HG02852 (cell line): Measurements from ENCODE around the gene PAFAH1B1.

Experiments
- ATAC-seq: cut with Tn5 transposase; IDR thresholded peaks from one replicate; pipeline ENCODE4 v1.9.1; 2021; ENCODE audit warnings: mild to moderate bottlenecking, moderate library complexity; ENCODE audit not compliant: unreplicated experiment

The PAFAH1B1 gene

GRCh38 chr17:2701161-2701995 is 107.9 kb downstream of the PAFAH1B1 start:
- no peak for ATAC-seq

- ATAC-seq, result no peak
Observed at GRCh38 chr17:2701996-2702741, 108.7 kb downstream of the PAFAH1B1 start.

- no peak for ATAC-seq
Observed at GRCh38 chr17:2703181-2703580, 109.7 kb downstream of the PAFAH1B1 start.

- ATAC-seq, result no peak
Observed at GRCh38 chr17:2703606-2704005, 110.2 kb downstream of the PAFAH1B1 start.

- no peak for ATAC-seq
Observed at GRCh38 chr17:2704031-2704889, 110.8 kb downstream of the PAFAH1B1 start.

- no peak for ATAC-seq
Observed at GRCh38 chr17:2704890-2705248, 111.4 kb downstream of the PAFAH1B1 start.

- no peak for ATAC-seq
Observed at GRCh38 chr17:2705263-2705662, 111.8 kb downstream of the PAFAH1B1 start.

- ATAC-seq, result no peak
Observed at GRCh38 chr17:2705888-2706795, 112.7 kb downstream of the PAFAH1B1 start.

- no peak for ATAC-seq
Observed at GRCh38 chr17:2706911-2707510, 113.6 kb downstream of the PAFAH1B1 start.

GRCh38 chr17:2707721-2708584 is 114.5 kb downstream of the PAFAH1B1 start:
- ATAC-seq, result no peak

GRCh38 chr17:2708585-2709182 is 115.2 kb downstream of the PAFAH1B1 start:
- no peak for ATAC-seq

GRCh38 chr17:2709183-2709661 is 115.8 kb downstream of the PAFAH1B1 start:
- no peak for ATAC-seq

GRCh38 chr17:2710071-2710802 is 116.8 kb downstream of the PAFAH1B1 start:
- ATAC-seq, result no peak

- peak; percentile 13 for ATAC-seq
Observed at GRCh38 chr17:2710803-2711607, 117.6 kb downstream of the PAFAH1B1 start.

GRCh38 chr17:2711608-2712299 is 118.3 kb downstream of the PAFAH1B1 start, which contains the start of gene CLUH:
TSS of gene CLUH (minus strand) at chr17:2711764. CDS start at chr17:2711661, 103 bp downstream.
- peak; percentile 67 for ATAC-seq
